ENCODE data around the gene DHX58.

DHX58 gene

GRCh38 chr17:42133461-42134041 is 21.0 kb upstream of the DHX58 start:
- TF ChIP-seq GATA2 (IDR thresholded peaks at IDR 0.05; ENCODE audit: low read depth, low read length) (no peak), GATA3 (IDR thresholded peaks at IDR 0.05; ENCODE audit: low read depth, low read length) (no peak)

GRCh38 chr17:42132941-42133340 is 20.4 kb upstream of the DHX58 start:
- no peak for TF ChIP-seq GATA2 (IDR thresholded peaks at IDR 0.05; ENCODE audit: low read depth, low read length)
- TF ChIP-seq GATA3 (IDR thresholded peaks at IDR 0.05; ENCODE audit: low read depth, low read length) = no peak

GRCh38 chr17:42131981-42132432 is 19.5 kb upstream of the DHX58 start:
- no peak for TF ChIP-seq GATA2 (IDR thresholded peaks at IDR 0.05; ENCODE audit: low read depth, low read length)
- TF ChIP-seq GATA3 (IDR thresholded peaks at IDR 0.05; ENCODE audit: low read depth, low read length) = no peak

- TF ChIP-seq GATA3 (IDR thresholded peaks at IDR 0.05; ENCODE audit: low read depth, low read length) (no peak), GATA2 (IDR thresholded peaks at IDR 0.05; ENCODE audit: low read depth, low read length) (no peak)
Observed at GRCh38 chr17:42131232-42131631, 18.7 kb upstream of the DHX58 start.

- TF ChIP-seq GATA2 (IDR thresholded peaks at IDR 0.05; ENCODE audit: low read depth, low read length) (no peak), GATA3 (IDR thresholded peaks at IDR 0.05; ENCODE audit: low read depth, low read length) (no peak)
Observed at GRCh38 chr17:42130310-42130936, 17.9 kb upstream of the DHX58 start.

- TF ChIP-seq GATA3 (IDR thresholded peaks at IDR 0.05; ENCODE audit: low read depth, low read length) (no peak), GATA2 (IDR thresholded peaks at IDR 0.05; ENCODE audit: low read depth, low read length) (no peak)
Observed at GRCh38 chr17:42129109-42129837, 16.8 kb upstream of the DHX58 start.

- no peak for TF ChIP-seq GATA3 (IDR thresholded peaks at IDR 0.05; ENCODE audit: low read depth, low read length)
- TF ChIP-seq GATA2 (IDR thresholded peaks at IDR 0.05; ENCODE audit: low read depth, low read length) = no peak
Observed at GRCh38 chr17:42127414-42127813, 14.9 kb upstream of the DHX58 start.

- TF ChIP-seq GATA2 (IDR thresholded peaks at IDR 0.05; ENCODE audit: low read depth, low read length) (peak; percentile 34; the same call in 1 of the 2 replicates), GATA3 (IDR thresholded peaks at IDR 0.05; ENCODE audit: low read depth, low read length) (no peak)
Observed at GRCh38 chr17:42126836-42127235, 14.3 kb upstream of the DHX58 start.

- TF ChIP-seq GATA2 (IDR thresholded peaks at IDR 0.05; ENCODE audit: low read depth, low read length) (no peak), GATA3 (IDR thresholded peaks at IDR 0.05; ENCODE audit: low read depth, low read length) (no peak)
Observed at GRCh38 chr17:42125565-42125964, 13.1 kb upstream of the DHX58 start.

- no peak for TF ChIP-seq GATA3 (IDR thresholded peaks at IDR 0.05; ENCODE audit: low read depth, low read length)
- TF ChIP-seq GATA2 (IDR thresholded peaks at IDR 0.05; ENCODE audit: low read depth, low read length) = no peak
Observed at GRCh38 chr17:42124256-42124655, 11.7 kb upstream of the DHX58 start.

GRCh38 chr17:42122371-42123303 is 10.1 kb upstream of the DHX58 start, which contains the start of gene HSPB9:
HSPB9 (plus strand) TSS chr17:42122804; CDS start chr17:42122851, 47 bp downstream.
- no peak for TF ChIP-seq GATA2 (IDR thresholded peaks at IDR 0.05; ENCODE audit: low read depth, low read length)
- TF ChIP-seq GATA3 (IDR thresholded peaks at IDR 0.05; ENCODE audit: low read depth, low read length) = no peak

GRCh38 chr17:42120770-42121769 is 8.6 kb upstream of the DHX58 start, which contains the start of gene KAT2A:
KAT2A (minus strand) TSS chr17:42121367; CDS start chr17:42121304, 63 bp downstream.
- TF ChIP-seq GATA3 (IDR thresholded peaks at IDR 0.05; ENCODE audit: low read depth, low read length) (no peak), GATA2 (IDR thresholded peaks at IDR 0.05; ENCODE audit: low read depth, low read length) (no peak)
